ENCODE measurements around the gene MRPL3.

The MRPL3 gene

DNA sequence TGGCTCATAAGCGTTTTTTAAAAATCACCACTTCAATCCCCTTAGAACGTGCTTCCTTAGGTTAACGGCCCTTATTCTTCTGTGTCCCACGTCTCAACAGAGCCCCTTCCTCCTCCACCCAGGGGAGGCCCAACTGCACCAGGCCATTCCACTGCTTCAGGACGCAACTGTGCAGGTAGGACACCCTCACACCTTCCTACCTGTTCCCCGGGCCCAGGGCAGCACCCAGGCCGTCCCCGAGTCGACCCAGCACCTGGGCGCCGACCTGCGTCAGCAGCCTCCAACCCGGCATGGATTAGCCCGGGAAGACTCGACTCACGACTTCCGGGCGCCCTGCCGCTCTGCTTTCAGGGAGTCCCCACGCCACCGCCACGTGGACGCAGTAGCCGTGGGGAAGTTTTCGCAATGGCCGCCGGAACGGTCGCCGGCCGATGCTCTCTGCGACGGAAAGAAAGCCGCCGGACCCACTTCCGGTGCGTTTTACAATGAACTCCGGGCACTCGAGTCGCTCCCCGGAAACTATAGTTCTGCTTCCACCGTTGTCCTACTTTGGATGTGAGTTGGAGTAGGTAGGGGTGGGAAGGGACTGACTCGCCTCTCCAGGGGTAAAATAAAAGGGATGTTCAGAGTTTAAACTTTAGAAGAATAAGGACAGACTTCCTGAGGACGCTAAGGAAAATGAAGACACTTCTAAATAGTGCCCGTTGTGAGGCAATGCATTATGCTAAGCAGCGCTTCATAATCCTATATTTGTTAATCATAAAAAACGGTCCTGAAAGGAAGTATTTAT is at the start of gene MRPL3:
Gene MRPL3, minus strand, starts transcription at position 442 of the 790 bp plus-strand sequence. Its CDS starts 150 bp downstream, at position 292.
- DNase-seq (ENCODE audit: low read depth in 2 of 2) = peak; percentile 74 to 79

DNA sequence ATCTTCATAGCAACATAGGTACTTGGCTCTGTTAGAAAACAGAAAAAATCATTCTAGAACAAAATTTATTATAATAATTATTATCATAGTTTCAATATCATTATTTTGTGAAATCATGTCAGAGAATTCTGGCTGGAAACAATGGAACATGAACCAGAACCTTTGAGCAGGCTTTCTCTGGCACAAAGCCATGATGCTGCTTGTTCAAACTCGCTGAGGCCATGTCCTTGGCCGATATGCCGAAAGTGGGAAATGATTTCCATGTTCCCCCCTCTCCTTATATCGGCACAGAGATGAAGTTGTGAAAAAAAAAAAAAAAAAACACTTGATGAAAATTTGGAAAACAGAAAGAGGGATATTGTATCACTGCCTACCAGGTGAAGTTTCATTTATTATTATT is 49.0 kb upstream of the MRPL3 start:
- no peak for DNase-seq (ENCODE audit: low read depth in 2 of 2)

DNA sequence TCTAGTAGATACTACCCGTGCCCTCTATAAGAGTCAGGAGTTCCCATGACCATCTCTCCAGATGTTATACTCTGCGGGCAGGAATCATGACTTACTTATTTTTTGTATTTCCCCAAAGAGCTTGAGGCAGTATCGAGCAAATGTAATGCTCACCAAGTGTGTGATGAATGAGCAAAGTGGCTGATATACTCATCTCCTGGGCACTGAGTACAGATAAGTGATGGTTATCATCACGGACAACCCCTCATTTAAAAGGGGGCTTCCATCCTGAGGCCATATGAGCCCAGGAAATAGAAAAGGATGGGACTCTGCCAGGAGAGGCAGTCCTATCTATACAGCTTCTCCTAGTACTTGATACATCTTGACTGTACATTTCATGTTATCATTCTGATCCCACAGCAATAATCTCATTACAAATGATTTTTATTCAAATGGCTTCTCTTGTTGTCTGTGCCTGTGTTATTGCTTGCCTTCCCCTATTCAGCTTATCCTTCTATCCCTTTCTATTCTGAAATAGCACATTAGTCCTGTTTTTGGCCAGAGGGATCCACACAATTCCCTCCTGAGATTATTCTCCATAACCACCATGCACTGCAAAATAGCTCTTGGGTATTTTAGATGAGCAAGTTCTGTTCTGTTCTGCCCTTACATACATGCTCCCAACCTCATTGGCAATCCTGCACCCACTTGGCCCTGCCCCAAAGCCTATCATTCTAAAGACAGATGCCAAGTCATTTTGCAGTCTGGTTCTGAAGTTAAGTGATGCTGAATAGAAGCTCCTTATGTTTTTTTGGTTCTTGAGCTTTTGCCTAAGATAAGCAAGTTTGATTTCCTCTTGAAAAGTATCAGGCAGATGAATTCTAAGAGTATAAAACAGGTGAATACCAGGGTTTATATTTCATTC is 48.0 kb upstream of the MRPL3 start:
- DNase-seq (ENCODE audit: low read depth in 2 of 2) = no peak

DNA sequence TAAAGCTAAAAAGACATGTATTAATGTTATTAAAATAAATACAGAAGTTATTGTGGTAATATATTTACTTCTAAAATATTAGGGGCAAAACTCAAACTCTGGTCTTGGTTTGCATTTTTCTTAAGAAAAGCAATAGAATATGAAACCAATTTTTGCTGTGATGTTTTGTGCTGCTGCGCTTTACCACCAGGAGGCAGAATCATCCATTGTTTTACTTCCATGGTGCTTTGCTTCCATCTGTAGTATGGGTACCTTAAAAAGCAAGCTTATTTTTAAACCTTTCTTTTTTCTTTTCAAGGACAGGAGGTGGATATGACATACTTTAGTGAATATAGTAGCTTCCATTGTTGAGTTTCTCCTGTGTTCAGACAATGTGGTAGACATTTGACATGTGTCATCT is 46.6 kb upstream of the MRPL3 start:
- no peak for DNase-seq (ENCODE audit: low read depth in 2 of 2)

DNA sequence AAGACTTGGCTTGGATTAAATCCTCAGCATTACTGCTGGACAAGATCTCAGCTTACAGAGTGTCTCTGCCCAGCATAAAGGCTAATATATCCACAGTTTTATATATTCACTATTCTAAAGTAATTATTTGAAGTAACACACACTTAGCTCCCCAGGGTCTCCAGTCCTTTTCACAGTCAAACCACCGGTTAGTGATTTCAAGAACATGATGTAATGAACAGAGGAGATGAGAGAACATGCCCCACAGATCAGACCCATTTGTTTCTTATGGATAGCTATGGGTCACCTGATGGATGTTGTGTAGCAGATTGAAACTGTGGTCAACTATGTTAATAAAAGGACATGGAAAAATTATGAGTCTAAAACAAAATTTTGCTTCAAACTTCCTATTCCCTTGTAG is 44.8 kb upstream of the MRPL3 start:
- no peak for DNase-seq (ENCODE audit: low read depth in 2 of 2)

DNA sequence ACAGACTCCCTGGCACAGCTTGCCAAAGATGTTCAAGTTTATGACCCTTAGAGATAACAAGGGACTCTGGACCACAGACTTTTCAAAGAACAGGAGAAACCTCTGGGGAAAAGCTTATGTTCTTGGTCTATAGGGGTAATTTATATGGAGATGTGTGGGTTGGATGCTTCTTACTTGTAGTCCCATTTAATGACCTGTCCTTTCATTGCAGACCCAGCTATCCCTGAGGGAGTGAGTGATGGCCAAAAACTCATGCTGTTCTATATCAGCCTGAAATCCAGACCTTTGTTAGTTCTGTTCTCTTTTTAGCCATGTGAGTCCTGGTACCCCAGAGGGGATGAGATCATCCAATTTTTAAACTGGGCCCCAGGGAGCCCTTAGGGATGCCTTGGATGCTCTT is 43.7 kb upstream of the MRPL3 start:
- DNase-seq (ENCODE audit: low read depth in 2 of 2) = no peak

DNA sequence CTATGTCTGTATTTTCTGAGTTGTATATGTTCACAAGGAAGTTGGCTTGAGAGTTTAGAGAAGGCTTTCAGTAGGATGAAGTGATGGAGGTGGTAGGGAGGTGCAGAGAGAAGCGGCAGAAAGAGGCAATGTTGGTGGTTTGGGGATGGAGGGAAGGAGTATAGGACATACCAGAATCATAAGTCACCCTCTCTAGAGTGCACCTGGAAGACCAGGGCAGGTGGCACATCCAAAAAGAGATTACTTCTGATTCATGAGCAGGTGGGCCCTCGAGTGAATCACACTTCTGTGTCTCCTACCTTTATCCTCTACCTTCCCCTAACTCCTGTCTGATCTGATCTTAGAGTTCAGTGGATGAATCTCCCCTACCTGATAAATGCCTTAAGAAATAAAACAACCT is 41.8 kb upstream of the MRPL3 start:
- no peak for DNase-seq (ENCODE audit: low read depth in 2 of 2)

DNA sequence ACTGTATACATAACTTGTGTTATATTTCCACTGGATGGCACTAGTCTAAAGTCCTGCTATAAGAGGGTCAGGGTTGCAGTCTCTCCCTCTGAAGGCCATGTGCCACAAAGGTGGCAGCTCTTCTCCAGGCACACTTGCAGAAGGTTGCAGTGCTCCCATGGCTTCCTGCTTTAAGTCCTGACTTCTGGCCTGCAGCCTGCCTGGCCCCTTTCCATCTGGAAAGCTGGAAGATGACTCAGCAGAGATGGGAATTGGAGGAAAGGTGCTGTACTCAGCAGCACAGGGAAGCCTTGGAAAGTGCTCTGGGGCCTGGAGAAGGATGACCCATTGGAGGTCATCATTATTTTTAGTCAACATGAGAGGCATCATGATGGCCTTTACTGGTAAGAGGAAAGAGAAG is 40.9 kb upstream of the MRPL3 start:
- DNase-seq (ENCODE audit: low read depth in 2 of 2) = no peak

DNA sequence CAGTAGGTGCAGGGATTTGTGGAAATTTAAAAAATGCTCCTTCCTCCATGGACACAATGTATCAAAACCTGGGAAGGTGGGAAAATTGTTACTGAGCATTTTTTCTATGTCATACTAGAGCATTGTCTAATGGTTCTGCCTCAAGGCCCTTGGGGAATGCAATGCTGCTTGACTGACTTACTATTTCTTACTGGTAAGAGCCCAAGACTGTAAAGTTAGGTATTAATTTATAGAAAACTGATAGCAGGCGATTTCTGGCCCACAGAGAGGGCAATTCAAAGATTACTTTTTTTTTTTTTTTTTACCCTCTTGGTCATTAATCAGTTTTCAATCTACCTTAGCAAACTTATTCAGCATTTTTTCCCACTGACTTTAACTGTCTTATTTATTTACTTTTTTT is 38.5 kb upstream of the MRPL3 start:
- DNase-seq (ENCODE audit: low read depth in 2 of 2) = no peak

DNA sequence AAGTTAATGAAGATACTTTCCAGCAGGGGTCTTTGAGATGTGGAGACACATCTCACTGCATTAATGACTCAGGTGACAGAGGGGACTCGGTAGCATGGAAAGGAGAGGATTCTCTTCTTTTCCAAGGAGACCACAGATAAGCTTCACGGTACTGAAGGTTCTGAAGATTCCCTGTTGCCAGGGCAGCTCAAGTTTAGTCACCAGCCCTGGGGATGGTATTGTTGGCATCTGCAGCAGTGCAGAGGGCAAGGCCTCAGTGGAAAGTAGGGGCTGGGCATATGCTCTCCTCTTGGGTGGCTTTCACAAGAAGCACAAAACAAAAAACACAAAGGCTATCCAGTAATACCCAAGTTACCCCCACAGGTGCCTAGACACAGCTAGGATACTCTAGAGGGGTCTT is 38.0 kb upstream of the MRPL3 start:
- DNase-seq (ENCODE audit: low read depth in 2 of 2) = no peak

DNA sequence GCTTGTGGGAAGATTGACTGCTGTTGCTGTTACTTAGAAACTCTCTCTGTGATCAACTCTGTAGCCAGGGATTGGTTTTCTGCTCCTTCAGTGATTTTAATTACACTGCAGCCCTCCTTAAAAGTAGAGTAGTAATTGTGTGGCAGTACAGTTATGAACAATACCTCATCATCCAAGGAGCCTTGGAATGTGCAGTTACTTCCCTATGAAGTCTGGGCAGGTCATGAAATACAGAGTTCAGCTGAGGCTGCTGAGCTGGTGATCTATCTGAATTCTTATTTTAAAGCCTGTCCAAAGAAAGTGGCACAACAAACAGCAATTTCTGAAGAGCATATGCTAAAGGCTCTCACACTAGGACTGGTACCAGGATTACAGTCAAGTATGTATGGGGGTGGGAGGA is 37.4 kb upstream of the MRPL3 start:
- DNase-seq (ENCODE audit: low read depth in 2 of 2) = no peak

DNA sequence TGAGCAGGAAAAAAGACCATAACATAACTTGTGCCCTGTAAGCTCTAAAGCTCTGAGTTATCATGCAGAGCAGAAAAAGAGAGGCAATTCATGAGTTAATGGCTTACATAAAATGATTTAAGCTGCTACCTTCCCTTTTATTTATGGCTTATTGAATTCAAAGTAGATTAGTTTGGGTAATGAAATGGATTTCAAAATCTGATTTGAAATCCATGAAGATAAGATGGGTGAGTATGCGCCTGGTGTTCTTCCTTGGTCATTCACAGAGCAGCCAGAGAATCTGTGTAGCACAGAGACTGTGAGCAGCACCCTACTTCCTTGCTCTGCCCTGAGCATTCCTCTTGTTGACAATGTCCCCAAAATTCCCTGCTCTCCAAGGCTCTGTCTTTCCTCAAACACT is 36.2 kb upstream of the MRPL3 start:
- no peak for DNase-seq (ENCODE audit: low read depth in 2 of 2)

DNA sequence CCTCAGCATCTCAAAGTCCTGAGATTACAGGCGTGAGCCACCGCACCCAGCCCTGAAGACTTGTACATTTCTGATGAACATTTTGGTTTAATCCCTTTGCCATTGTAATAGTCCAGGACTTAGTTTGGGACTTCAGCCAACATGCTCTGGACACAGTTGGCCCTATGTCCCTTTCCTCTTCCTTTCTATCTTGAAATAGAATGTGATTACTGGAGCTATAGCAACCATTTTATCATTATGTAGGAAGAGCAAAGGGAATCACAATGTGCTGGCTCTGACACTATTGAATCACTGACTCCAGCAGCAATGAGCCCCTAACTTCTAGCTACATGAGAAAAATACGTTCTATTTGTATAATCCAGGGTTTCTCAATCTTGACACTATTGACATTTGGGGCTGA is 34.8 kb upstream of the MRPL3 start:
- DNase-seq (ENCODE audit: low read depth in 2 of 2) = no peak

DNA sequence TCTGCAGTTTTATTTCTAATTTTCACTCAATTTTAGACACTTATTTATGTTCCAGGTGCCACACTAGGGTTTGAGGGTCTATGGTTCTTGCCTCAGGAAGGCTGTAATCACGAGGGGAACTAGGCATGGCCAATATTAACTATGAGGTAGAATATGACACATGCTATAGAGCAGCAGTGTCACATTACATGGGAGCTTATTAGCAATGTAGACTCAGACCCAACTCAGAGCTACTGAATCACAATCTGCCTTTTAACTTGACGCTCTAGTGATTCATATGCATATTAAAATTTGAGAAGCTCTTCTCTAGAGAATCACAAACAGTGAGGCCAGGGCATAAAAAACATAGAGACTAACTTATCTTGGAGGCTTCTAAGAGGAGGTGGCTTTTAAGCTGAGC is 32.8 kb upstream of the MRPL3 start:
- DNase-seq (ENCODE audit: low read depth in 2 of 2) = no peak

DNA sequence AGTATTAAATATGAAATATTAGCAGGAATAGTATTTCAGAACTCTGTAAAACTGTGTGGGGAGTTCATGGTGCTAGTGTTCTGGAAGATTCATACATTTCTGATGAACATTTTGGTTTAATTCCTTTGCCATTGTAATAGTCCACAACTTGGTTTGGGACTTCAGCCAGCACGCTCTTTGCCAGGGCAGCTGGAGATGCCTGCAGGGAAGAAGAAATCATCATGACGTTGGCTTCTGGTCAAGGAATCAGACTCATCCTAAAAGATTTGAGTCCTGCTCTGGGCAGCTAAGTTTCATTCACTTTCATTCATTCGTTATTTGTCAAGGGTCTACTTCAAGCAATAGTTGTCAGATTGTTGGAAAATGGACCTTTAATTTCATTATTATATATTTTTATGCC is 32.4 kb upstream of the MRPL3 start:
- no peak for DNase-seq (ENCODE audit: low read depth in 2 of 2)

DNA sequence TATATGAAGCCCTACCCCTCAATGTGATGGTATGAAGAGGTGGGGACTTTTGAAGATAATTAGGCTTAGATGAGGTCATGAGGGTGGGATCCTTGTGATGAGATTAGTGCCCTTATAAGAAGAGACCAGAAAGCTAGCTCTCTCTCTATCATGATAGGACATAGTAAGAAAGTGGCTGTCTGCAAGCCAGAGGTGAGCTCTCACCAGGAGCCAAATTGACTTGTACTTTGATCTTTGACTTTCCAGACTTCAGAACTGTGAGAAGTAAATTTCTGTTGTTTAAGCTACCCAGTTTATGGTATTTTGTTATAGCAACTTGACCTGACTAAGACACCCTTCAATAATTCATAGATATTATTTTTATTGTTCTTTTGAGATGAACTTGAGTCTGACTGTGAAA is 29.9 kb upstream of the MRPL3 start:
- no peak for DNase-seq (ENCODE audit: low read depth in 2 of 2)

DNA sequence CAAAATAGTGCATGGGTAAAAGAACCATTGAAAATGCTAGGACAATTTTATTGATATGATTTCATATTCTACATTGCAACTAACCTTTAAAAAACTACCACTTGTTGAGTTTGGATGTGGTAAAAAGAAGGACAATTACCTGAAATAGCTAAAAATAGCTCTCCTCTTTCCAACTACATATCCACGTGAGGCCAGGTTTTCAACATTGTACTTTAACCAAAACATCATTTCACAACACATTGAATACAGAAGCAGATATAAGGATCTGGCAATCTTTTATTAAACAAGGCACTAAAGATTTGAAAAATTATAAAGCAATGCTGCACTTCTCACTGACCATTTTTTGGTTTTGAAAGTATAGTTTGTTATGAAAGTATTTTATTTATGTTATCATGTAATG is 28.1 kb upstream of the MRPL3 start:
- no peak for DNase-seq (ENCODE audit: low read depth in 2 of 2)

DNA sequence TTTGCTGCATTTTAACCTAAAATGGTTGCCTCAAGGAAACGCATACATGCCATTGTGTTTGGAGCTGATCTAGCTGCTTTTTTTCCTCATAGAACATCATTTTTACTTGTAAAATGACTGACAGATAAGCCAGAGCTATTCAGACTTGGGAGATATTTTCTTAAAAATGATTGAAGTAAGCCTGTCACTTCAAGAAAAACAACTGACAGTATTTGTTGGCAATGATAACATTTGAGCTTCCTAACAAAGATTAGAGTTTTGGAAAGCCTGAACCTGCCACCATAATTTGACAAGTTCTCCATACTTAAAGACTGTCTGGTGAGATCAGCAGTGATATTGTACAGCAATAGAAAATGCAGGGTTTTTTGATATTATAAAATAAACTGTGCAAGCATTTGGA is 27.6 kb upstream of the MRPL3 start:
- no peak for DNase-seq (ENCODE audit: low read depth in 2 of 2)

DNA sequence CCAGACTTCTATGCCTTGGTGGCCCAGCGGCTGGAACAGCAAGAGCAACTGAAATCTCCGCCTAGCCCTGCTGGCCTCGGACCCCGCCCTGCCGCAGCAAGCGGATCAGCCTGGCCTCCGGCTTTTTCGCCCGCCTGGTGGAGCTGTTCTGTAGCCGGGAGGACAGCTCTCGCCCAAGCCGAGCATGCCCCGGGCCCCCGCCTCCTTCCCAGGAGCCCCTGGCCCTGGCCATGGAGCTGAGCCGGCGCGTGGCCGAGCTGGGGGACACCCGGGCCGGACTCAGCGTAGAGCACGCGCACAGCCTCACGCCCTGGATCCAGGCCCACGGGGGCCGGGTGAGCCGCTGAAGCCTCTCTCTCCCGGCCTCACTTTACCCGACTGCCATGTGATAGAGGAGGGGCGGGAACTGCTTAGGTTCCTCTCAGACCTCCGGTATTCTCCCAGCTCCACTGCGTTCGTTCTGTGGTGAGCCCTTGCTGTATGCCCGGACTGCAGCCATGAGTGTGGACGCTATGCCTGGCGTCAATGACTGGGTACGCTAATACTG is 24.1 kb upstream of the MRPL3 start:
- no peak for DNase-seq (ENCODE audit: low read depth in 2 of 2)

DNA sequence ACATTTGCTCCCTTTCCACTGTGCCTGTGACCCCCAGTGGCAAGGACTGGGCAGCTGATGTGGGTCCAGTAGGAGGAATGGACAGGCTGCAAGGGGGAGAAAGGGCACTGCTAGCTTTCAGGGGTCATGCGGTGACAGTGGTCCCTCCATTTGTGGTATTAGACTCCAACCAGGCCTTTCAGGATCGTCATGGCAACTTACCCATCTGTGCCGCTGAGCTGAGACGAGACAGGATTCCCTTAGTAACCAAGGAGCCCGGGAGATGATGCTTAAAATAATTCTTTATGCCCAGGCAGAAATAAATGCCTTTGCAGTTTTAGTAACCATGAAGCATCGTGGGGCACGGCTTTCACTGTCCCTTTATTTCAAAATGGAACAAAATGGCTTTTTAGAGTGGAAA is 15.9 kb upstream of the MRPL3 start:
- DNase-seq (ENCODE audit: low read depth in 2 of 2) = no peak

DNA sequence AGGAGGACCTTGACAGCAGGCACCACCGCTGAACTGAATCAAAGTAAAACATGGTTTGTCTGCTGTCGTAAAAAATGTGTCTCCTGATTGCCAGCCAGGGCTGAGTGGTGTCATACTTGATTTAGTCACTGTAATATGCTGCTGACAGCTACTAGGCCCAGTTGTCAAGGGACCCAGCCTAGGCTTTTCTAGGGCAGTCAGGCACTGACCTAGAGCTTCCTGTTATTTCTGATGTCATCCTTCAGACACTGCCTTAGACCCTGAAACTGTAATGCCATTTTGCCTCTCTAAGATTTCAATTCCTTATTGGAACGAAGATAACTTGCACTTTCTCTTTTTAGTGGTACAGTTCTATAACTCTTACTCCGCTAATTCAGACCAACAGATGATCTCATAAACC is 2.6 kb upstream of the MRPL3 start:
- no peak for DNase-seq (ENCODE audit: low read depth in 2 of 2)

DNA sequence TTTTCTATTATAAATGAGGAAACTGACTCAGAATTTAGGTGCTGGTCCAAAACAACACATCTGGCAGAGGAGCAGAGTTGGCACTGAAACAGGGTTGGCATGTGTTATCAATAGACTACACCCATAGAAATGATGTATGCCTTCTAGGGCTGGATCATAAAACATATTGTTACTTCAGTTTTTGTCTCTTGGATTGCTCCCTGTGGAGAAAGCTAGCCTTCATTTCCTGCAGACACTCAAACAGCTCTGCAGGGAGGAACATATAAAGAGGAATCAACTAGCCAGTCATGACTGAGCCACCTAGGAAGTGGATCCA is 507 bp upstream of the MRPL3 start:
- peak in 1 of 2 donors; percentile 5 for DNase-seq (ENCODE audit: low read depth in 2 of 2)

DNA sequence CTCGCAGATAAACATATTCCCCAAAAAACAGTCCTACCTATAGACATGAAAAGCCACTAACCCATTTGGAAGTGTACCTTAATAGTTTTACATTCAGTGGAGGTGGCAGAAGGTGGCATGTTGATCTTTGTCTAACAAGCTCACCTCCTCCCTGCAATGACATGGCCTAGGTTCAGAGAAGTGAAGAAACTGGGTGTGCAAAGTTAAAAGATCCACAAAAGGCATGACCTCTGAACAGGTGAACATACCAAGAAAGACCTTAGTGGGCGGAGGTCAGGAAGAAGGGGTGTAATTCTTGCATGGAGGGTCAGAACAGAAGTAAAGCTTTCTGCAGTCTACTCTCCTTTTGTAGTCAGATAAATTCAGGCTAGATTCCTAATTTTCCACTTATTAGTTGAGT is 822 bp downstream of the MRPL3 start:
- DNase-seq (ENCODE audit: low read depth in 2 of 2) = no peak
